Karpas-422 (cell line): ENCODE data around the gene TNRC6B. TPM values are rescaled to one million over a fixed set of nuclear protein-coding genes. Genes with fewer than 3 reads are reported as not detected.

Experiments used
- DNase-seq: peaks from one replicate; pipeline ENCODE4 v3.0.0-alpha.2; 2015
- H2AFZ ChIP-seq: fragments of 200-600 bp; sonication (generic); 2 replicates; pipeline ENCODE4 v1.6.1; 2014; ENCODE audit warnings: antibody characterized with exemption, low read length, mixed read lengths
- H3K27ac ChIP-seq: fragments of 200-600 bp; sonication (generic); 2 replicates; pipeline ENCODE4 v1.5.1; 2014; ENCODE audit warnings: mild to moderate bottlenecking, low read length, moderate library complexity
- H3K27me3 ChIP-seq: fragments of 200-600 bp; sonication (generic); 2 replicates; pipeline ENCODE4 v1.6.1; 2014; ENCODE audit warnings: low read length, mixed read lengths
- H3K36me3 ChIP-seq: fragments of 200-600 bp; sonication (generic); 2 replicates; pipeline ENCODE4 v1.6.1; 2014; ENCODE audit warnings: low read length, mixed read lengths; ENCODE audit not compliant: insufficient read depth
- H3K4me1 ChIP-seq: fragments of 200-600 bp; sonication (generic); 2 replicates; pipeline ENCODE4 v1.6.1; 2014; ENCODE audit warnings: mild to moderate bottlenecking, low read length, mixed read lengths
- H3K4me2 ChIP-seq: fragments of 200-600 bp; sonication (generic); 2 replicates; pipeline ENCODE4 v1.6.1; 2014; ENCODE audit warnings: low read length, low read depth, mild to moderate bottlenecking; ENCODE audit not compliant: poor library complexity, severe bottlenecking
- H3K4me3 ChIP-seq: fragments of 200-600 bp; sonication (generic); 2 replicates; pipeline ENCODE4 v1.5.1; 2014; ENCODE audit warnings: mild to moderate bottlenecking, antibody characterized with exemption, low read length, mixed read lengths
- H3K79me2 ChIP-seq: fragments of 200-600 bp; sonication (generic); 2 replicates; pipeline ENCODE4 v1.6.1; 2014; ENCODE audit warnings: mild to moderate bottlenecking, low read length, mixed read lengths
- H3K9ac ChIP-seq: fragments of 200-600 bp; sonication (generic); 2 replicates; pipeline ENCODE4 v1.6.0; 2014; ENCODE audit warnings: low read length
- H3K9me2 ChIP-seq: fragments of 200-600 bp; sonication (generic), shearing (Covaris generic); replicated peaks from 2 replicates; pipeline ENCODE4 v1.6.0; 2014; ENCODE audit warnings: mild to moderate bottlenecking, low read length, moderate library complexity; ENCODE audit not compliant: insufficient read depth
- H3K9me3 ChIP-seq: fragments of 300-700, 200-600 bp; sonication (generic); 2 replicates; pipeline ENCODE4 v1.6.1; 2014; ENCODE audit warnings: low read length, mixed read lengths
- H4K20me1 ChIP-seq: fragments of 200-600 bp; sonication (generic); 2 replicates; pipeline ENCODE4 v1.6.1; 2014; ENCODE audit warnings: mild to moderate bottlenecking, antibody characterized with exemption, low read length, low read depth; ENCODE audit not compliant: insufficient read depth
- total RNA-seq: library from RNA; depleted of rRNA; stranded (reverse); fragments of >200 nt; shearing (Covaris generic); gene quantifications from 2 replicates; pipeline ENCODE4 v1.2.3, GENCODE V29; 2014; ENCODE audit warnings: low replicate concordance

Gene TNRC6B
- total RNA-seq, 1 experiment from 2014 or later = 32.0 TPM

GRCh38 chr22:40294696-40295095 is 117.0 kb downstream of the TNRC6B start:
- no peaks in the 10 kb centered on the region for H4K20me1 ChIP-seq
- H3K9me2 ChIP-seq = no peaks in the 10 kb centered on the region
- no peaks in the 10 kb centered on the region for H3K4me1 ChIP-seq
- H2AFZ ChIP-seq = no peak overlapping the region
- no peaks in the 10 kb centered on the region for H3K9me3 ChIP-seq
- H3K4me2 ChIP-seq = no peak overlapping the region
- no peak overlapping the region for H3K4me3 ChIP-seq
- no peak overlapping the region for H3K9ac ChIP-seq
- H3K79me2 ChIP-seq = peaks cover 3% of the 10 kb centered on the region; the same call in 1 of the 2 replicates
- H3K27me3 ChIP-seq = no peaks in the 10 kb centered on the region
- DNase-seq = no peak
- H3K36me3 ChIP-seq = peaks cover 15% of the 10 kb centered on the region
- no peak overlapping the region for H3K27ac ChIP-seq

- Histone ChIP-seq H3K36me3 (peaks cover 28% of the 10 kb centered on the region), H3K4me3 (no peak overlapping the region)
Observed at GRCh38 chr22:40300316-40300715, 122.6 kb downstream of the TNRC6B start.

GRCh38 chr22:40300884-40301672 is 123.4 kb downstream of the TNRC6B start:
- H3K9me3 ChIP-seq = no peaks in the 10 kb centered on the region
- DNase-seq = no peak
- H3K9me2 ChIP-seq = no peaks in the 10 kb centered on the region
- no peaks in the 10 kb centered on the region for H3K79me2 ChIP-seq
- H2AFZ ChIP-seq = no peak overlapping the region
- H3K27ac ChIP-seq = no peak overlapping the region
- H3K4me3 ChIP-seq = no peak overlapping the region
- no peak overlapping the region for H3K9ac ChIP-seq
- H3K4me2 ChIP-seq = no peak overlapping the region
- no peaks in the 10 kb centered on the region for H3K27me3 ChIP-seq
- H3K36me3 ChIP-seq = peaks cover 28% of the 10 kb centered on the region
- peaks cover 4% of the 10 kb centered on the region; the same call in 1 of the 2 replicates for H3K4me1 ChIP-seq
- no peaks in the 10 kb centered on the region for H4K20me1 ChIP-seq

More at GRCh38 chr22:40300316-40300715, 122.6 kb downstream of the TNRC6B start:
- no peaks in the 10 kb centered on the region for H3K79me2 ChIP-seq
- no peaks in the 10 kb centered on the region for H3K9me2 ChIP-seq
- H3K9ac ChIP-seq = no peak overlapping the region
- H3K27me3 ChIP-seq = no peaks in the 10 kb centered on the region
- H2AFZ ChIP-seq = no peak overlapping the region
- no peak overlapping the region for H3K27ac ChIP-seq
- H3K4me1 ChIP-seq = peaks cover 4% of the 10 kb centered on the region; the same call in 1 of the 2 replicates
- H3K4me2 ChIP-seq = no peak overlapping the region
- H4K20me1 ChIP-seq = no peaks in the 10 kb centered on the region
- no peaks in the 10 kb centered on the region for H3K9me3 ChIP-seq
- no peak for DNase-seq

- H3K4me2 ChIP-seq = no peak overlapping the region
- H3K4me1 ChIP-seq = peaks cover 4% of the 10 kb centered on the region; the same call in 1 of the 2 replicates
- peaks cover 26% of the 10 kb centered on the region for H3K36me3 ChIP-seq
- no peaks in the 10 kb centered on the region for H3K9me3 ChIP-seq
- DNase-seq = no peak
- no peak overlapping the region for H3K27ac ChIP-seq
- H3K9ac ChIP-seq = no peak overlapping the region
- peaks cover under 1% of the 10 kb centered on the region; the same call in 1 of the 2 replicates for H3K79me2 ChIP-seq
- no peaks in the 10 kb centered on the region for H3K27me3 ChIP-seq
- no peaks in the 10 kb centered on the region for H3K9me2 ChIP-seq
- H2AFZ ChIP-seq = no peak overlapping the region
- H4K20me1 ChIP-seq = no peaks in the 10 kb centered on the region
- no peak overlapping the region for H3K4me3 ChIP-seq
Observed at GRCh38 chr22:40302149-40302548, 124.4 kb downstream of the TNRC6B start.

GRCh38 chr22:40305625-40306024 is 127.9 kb downstream of the TNRC6B start:
- Histone ChIP-seq H3K27ac (no peak overlapping the region), H3K9me2 (no peaks in the 10 kb centered on the region), H3K9me3 (no peaks in the 10 kb centered on the region), H3K9ac (no peak overlapping the region), H3K79me2 (peaks cover 5% of the 10 kb centered on the region; the same call in 1 of the 2 replicates), H3K27me3 (no peaks in the 10 kb centered on the region), H3K4me1 (peaks cover 4% of the 10 kb centered on the region; the same call in 1 of the 2 replicates), H3K4me3 (no peak overlapping the region), H4K20me1 (no peaks in the 10 kb centered on the region), H3K4me2 (no peak overlapping the region), H3K36me3 (peaks cover 32% of the 10 kb centered on the region), H2AFZ (no peak overlapping the region)
- no peak for DNase-seq

GRCh38 chr22:40308999-40309573 is 131.4 kb downstream of the TNRC6B start:
- Histone ChIP-seq H2AFZ (no peak overlapping the region), H3K27me3 (no peaks in the 10 kb centered on the region), H3K36me3 (peaks cover 44% of the 10 kb centered on the region), H3K9me3 (no peaks in the 10 kb centered on the region), H3K27ac (no peak overlapping the region), H3K9me2 (no peaks in the 10 kb centered on the region), H3K79me2 (peaks cover 7% of the 10 kb centered on the region; the same call in 1 of the 2 replicates), H3K4me2 (no peak overlapping the region), H3K4me1 (no peaks in the 10 kb centered on the region), H4K20me1 (no peaks in the 10 kb centered on the region), H3K9ac (no peak overlapping the region), H3K4me3 (no peak overlapping the region)
- no peak for DNase-seq

GRCh38 chr22:40309631-40310030 is 131.9 kb downstream of the TNRC6B start:
- Histone ChIP-seq H3K79me2 (peaks cover 7% of the 10 kb centered on the region; the same call in 1 of the 2 replicates), H3K27ac (no peak overlapping the region), H4K20me1 (no peaks in the 10 kb centered on the region), H3K36me3 (peaks cover 49% of the 10 kb centered on the region), H2AFZ (no peak overlapping the region), H3K4me1 (no peaks in the 10 kb centered on the region), H3K4me3 (no peak overlapping the region), H3K4me2 (no peak overlapping the region), H3K9me3 (no peaks in the 10 kb centered on the region), H3K9me2 (no peaks in the 10 kb centered on the region), H3K9ac (no peak overlapping the region), H3K27me3 (no peaks in the 10 kb centered on the region)
- DNase-seq = no peak

GRCh38 chr22:40310081-40310767 is 132.5 kb downstream of the TNRC6B start:
- no peak overlapping the region for H3K4me2 ChIP-seq
- H3K79me2 ChIP-seq = peaks cover 7% of the 10 kb centered on the region; the same call in 1 of the 2 replicates
- H3K36me3 ChIP-seq = peaks cover 54% of the 10 kb centered on the region
- no peak overlapping the region for H3K27ac ChIP-seq
- H3K4me1 ChIP-seq = no peaks in the 10 kb centered on the region
- H3K27me3 ChIP-seq = no peaks in the 10 kb centered on the region
- no peaks in the 10 kb centered on the region for H3K9me2 ChIP-seq
- no peak overlapping the region for H3K4me3 ChIP-seq
- H4K20me1 ChIP-seq = no peaks in the 10 kb centered on the region
- H3K9me3 ChIP-seq = no peaks in the 10 kb centered on the region
- DNase-seq = no peak
- H3K9ac ChIP-seq = no peak overlapping the region
- H2AFZ ChIP-seq = no peak overlapping the region
